AG04450 (cell line): ENCODE data around the gene PDE4D. TPM values are rescaled to one million over a fixed set of nuclear protein-coding genes. Genes with fewer than 3 reads are reported as not detected.
A peak's percentile ranks its signal among the peaks of the same experiment; 100 is the strongest.

Experiments used
- CTCF ChIA-PET: fragments of 300-600, 350-600 bp; formaldehyde crosslinking; extraction: SDS; loops from one replicate; lab custom pipeline; 2022; ENCODE audit warnings: antibody characterized with exemption, inconsistent platforms; lab: Charles Lee
- POLR2A ChIA-PET: fragments of 350-600 bp; formaldehyde crosslinking; extraction: SDS; loops from one replicate; lab custom pipeline; 2021; ENCODE audit warnings: antibody characterized with exemption, inconsistent platforms; lab: Yijun Ruan, JAX
- DNase-seq: peaks from one replicate; pipeline ENCODE4 v3.0.0-alpha.2; 2011; ENCODE audit warnings: low read depth, low spot score
- H3K27ac ChIP-seq: one replicate; pipeline ENCODE4 v1.5.1; 2012; ENCODE audit warnings: low read depth, low read length, control low read depth
- H3K27me3 ChIP-seq: one replicate; pipeline ENCODE4 v1.6.0; 2012; ENCODE audit warnings: low read length; ENCODE audit not compliant: control insufficient read depth, insufficient read depth
- H3K4me3 ChIP-seq: 2 replicates; pipeline ENCODE4 v1.5.1; 2011; ENCODE audit warnings: mild to moderate bottlenecking, low read depth, low read length, control low read depth
- H3K9me3 ChIP-seq: 2 replicates; pipeline ENCODE4 v1.5.1; 2012; ENCODE audit warnings: low read length; ENCODE audit not compliant: control insufficient read depth, insufficient read depth
- CTCF ChIP-seq: IDR thresholded peaks from 2 replicates; pipeline ENCODE4 v1.5.1; 2011; ENCODE audit warnings: low read depth, low read length, control low read depth, inconsistent platforms
- polyA plus RNA-seq: library from polyadenylated mRNA; depleted of rRNA; stranded (reverse); fragments of >200 nt; gene quantifications from 2 replicates; pipeline ENCODE4 v1.2.3, GENCODE V29; 2011

PDE4D gene
- polyA plus RNA-seq, 1 experiment: 12.0 TPM

- Histone ChIP-seq H3K4me3 (peak overlapping the region; percentile 92), H3K27me3 (no peaks in the 10 kb centered on the region), H3K9me3 (no peaks in the 10 kb centered on the region; the same call in 1 of the 2 replicates), H3K27ac (peak overlapping the region; percentile 74)
- DNase-seq: no peak
- ChIA-PET POLR2A (interaction anchor here (0.7 to 1.5 kb wide), 2 partner anchors 42 to 90 kb away, joined by 3 to 11 read pairs; no protein-coding TSS in a partner anchor), CTCF (interaction anchor here (1.4 to 7.4 kb wide), 3 partner anchors 136 to 151 kb away, joined by 8 to 163 read pairs (median 12); no protein-coding TSS in a partner anchor)
- TF ChIP-seq CTCF: no peak
Measured at GRCh38 chr5:59037941-59038797, 855.4 kb downstream of the PDE4D start.

GRCh38 chr5:59037453-59037852 is 856.1 kb downstream of the PDE4D start:
- ChIA-PET POLR2A (no interaction called here), CTCF (interaction anchor here (2.4 to 7.4 kb wide), 2 partner anchors 137 to 151 kb away, joined by 12 to 163 read pairs; no protein-coding TSS in a partner anchor)
- DNase-seq: no peak
- Histone ChIP-seq H3K27ac (no peak overlapping the region), H3K9me3 (no peaks in the 10 kb centered on the region; the same call in 1 of the 2 replicates), H3K27me3 (no peaks in the 10 kb centered on the region), H3K4me3 (peak overlapping the region; percentile 92)
- no peak for TF ChIP-seq CTCF

- Histone ChIP-seq H3K4me3 (peak overlapping the region; percentile 92), H3K27me3 (no peaks in the 10 kb centered on the region), H3K9me3 (no peaks in the 10 kb centered on the region; the same call in 1 of the 2 replicates), H3K27ac (no peak overlapping the region)
- DNase-seq: no peak
- no peak for TF ChIP-seq CTCF
- ChIA-PET POLR2A (interaction anchor here (1.0 to 1.5 kb wide), 2 partner anchors 32 to 90 kb away, joined by 4 to 9 read pairs; no protein-coding TSS in a partner anchor), CTCF (interaction anchor here (1.0 to 7.4 kb wide), 4 partner anchors 138 to 151 kb away, joined by 6 to 163 read pairs (median 10); no protein-coding TSS in a partner anchor)
Measured at GRCh38 chr5:59037041-59037440, 856.5 kb downstream of the PDE4D start.

- POLR2A ChIA-PET: interaction anchor here (1.0 to 1.5 kb wide), 2 partner anchors 32 to 91 kb away, joined by 4 to 9 read pairs; no protein-coding TSS in a partner anchor
- Histone ChIP-seq H3K27ac (peak overlapping the region; percentile 58), H3K9me3 (no peaks in the 10 kb centered on the region; the same call in 1 of the 2 replicates), H3K4me3 (peak overlapping the region; percentile 92), H3K27me3 (no peaks in the 10 kb centered on the region)
- DNase-seq: peak; percentile 94
- CTCF ChIA-PET: interaction anchor here (1.0 to 7.4 kb wide), 6 partner anchors 91 to 164 kb away, joined by 5 to 163 read pairs (median 10); no protein-coding TSS in a partner anchor
- TF ChIP-seq CTCF: no peak
Measured at GRCh38 chr5:59036274-59036961, 857.1 kb downstream of the PDE4D start.
